Calu3 (cell line): ENCODE measurements around the gene HTR3B. TPM values are rescaled to one million over a fixed set of nuclear protein-coding genes. Genes with fewer than 3 reads are reported as not detected.

Experiments used
- BruUV-seq: library from RNA; stranded (reverse); fragments of 400-500 nt; replicated peaks from 2 replicates; lab custom pipeline; 2021; lab: Mats Ljungman, UMichigan
- CTCF ChIA-PET: fragments of 300-600 bp; sonication (Branson Sonifier 250); formaldehyde crosslinking; loops from one replicate; lab custom pipeline; 2022; ENCODE audit warnings: antibody characterized with exemption; lab: Charles Lee
- DNase-seq: peaks from one replicate; pipeline ENCODE4 v3.0.0; 2022
- H3K27ac Mint-ChIP-seq: one replicate; pipeline ENCODE4 v1.8.0; 2022; ENCODE audit warnings: mixed read lengths; ENCODE audit not compliant: unreplicated experiment
- H3K27me3 Mint-ChIP-seq: one replicate; pipeline ENCODE4 v1.8.0; 2022; ENCODE audit warnings: mixed read lengths; ENCODE audit not compliant: unreplicated experiment
- H3K36me3 Mint-ChIP-seq: one replicate; pipeline ENCODE4 v1.8.0; 2022; ENCODE audit warnings: mild to moderate bottlenecking, moderate library complexity, mixed read lengths; ENCODE audit not compliant: insufficient read depth, unreplicated experiment
- H3K4me1 Mint-ChIP-seq: one replicate; pipeline ENCODE4 v1.8.0; 2022; ENCODE audit warnings: mild to moderate bottlenecking, low read depth, mixed read lengths; ENCODE audit not compliant: unreplicated experiment
- H3K4me3 Mint-ChIP-seq: one replicate; pipeline ENCODE4 v1.8.0; 2022; ENCODE audit warnings: mild to moderate bottlenecking, low read depth, moderate library complexity, mixed read lengths; ENCODE audit not compliant: unreplicated experiment
- H3K9me3 Mint-ChIP-seq: one replicate; pipeline ENCODE4 v1.8.0; 2022; ENCODE audit warnings: low read depth, mixed read lengths; ENCODE audit not compliant: unreplicated experiment
- intact Hi-C: fragments of 100-400 bp; cut with micrococcal nuclease; formaldehyde crosslinking; loops from one replicate; pipeline ENCODE4 v1.10.0; 2022; ENCODE audit not compliant: unreplicated experiment
- total RNA-seq: library from RNA; stranded (reverse); gene quantifications from 2 replicates; pipeline ENCODE4 v1.2.3, GENCODE V29; 2022
- TF ChIP-seq, protein P1 (sequence below): fragments of 200-600 bp; IDR thresholded peaks from one replicate; pipeline ENCODE4 v1.8.0; 2022; ENCODE audit warnings: antibody characterized with exemption; ENCODE audit not compliant: unreplicated experiment

Gene HTR3B
- total RNA-seq, 1 experiment from 2014 or later = not detected

DNA sequence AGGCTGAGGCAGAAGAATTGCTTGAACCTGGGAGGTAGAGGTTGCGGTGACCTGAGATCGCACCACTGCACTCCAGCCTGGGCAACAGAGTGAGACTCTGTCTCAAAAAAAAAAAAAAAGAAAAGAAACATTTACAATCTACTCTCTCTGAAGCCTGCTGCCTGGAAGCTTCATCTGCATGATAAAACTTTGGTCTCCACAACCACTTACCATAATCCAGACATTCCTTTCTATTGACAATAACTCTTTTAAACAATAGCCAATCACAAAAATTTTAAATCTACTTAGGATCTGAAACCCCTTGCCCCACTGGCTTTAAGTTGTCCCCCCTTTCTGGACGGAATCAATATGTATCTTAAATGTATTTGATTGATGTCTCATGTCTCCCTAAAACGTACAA lies 45.3 kb downstream of the HTR3B start:
- no peak overlapping the region for H3K27ac Mint-ChIP-seq
- BruUV-seq = no TSS peak
- no peak for DNase-seq
- H3K27me3 Mint-ChIP-seq = peaks cover 82% of the 10 kb centered on the region
- intact Hi-C loops = no loop called here
- H3K4me3 Mint-ChIP-seq = no peak overlapping the region
- no peaks in the 10 kb centered on the region for H3K9me3 Mint-ChIP-seq
- H3K36me3 Mint-ChIP-seq = no peaks in the 10 kb centered on the region
- CTCF ChIA-PET = no interaction called here
- H3K4me1 Mint-ChIP-seq = no peaks in the 10 kb centered on the region
- TF ChIP-seq, protein P1, sequence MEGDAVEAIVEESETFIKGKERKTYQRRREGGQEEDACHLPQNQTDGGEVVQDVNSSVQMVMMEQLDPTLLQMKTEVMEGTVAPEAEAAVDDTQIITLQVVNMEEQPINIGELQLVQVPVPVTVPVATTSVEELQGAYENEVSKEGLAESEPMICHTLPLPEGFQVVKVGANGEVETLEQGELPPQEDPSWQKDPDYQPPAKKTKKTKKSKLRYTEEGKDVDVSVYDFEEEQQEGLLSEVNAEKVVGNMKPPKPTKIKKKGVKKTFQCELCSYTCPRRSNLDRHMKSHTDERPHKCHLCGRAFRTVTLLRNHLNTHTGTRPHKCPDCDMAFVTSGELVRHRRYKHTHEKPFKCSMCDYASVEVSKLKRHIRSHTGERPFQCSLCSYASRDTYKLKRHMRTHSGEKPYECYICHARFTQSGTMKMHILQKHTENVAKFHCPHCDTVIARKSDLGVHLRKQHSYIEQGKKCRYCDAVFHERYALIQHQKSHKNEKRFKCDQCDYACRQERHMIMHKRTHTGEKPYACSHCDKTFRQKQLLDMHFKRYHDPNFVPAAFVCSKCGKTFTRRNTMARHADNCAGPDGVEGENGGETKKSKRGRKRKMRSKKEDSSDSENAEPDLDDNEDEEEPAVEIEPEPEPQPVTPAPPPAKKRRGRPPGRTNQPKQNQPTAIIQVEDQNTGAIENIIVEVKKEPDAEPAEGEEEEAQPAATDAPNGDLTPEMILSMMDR = no peak

DNA sequence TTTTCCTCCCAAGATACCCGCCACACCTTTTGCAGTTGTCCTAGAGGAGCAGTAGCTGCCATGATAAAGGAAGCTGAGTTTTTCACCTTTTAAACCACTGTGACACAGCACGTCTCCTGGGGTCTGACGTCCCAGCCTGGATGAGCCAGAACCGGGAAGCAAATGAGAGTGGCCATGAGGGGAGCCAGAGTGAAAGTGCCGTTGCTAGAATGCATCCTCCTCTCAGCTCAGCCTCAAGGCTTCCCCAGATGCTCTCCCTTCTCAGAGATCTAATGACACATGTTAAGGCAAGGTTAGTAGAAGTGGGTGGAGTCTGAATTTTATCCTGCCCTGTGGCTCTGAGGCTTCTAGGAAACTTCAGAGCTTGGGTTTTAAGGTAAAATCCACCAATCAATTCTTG lies 46.9 kb downstream of the HTR3B start:
- H3K27me3 Mint-ChIP-seq = peaks cover 79% of the 10 kb centered on the region

DNA sequence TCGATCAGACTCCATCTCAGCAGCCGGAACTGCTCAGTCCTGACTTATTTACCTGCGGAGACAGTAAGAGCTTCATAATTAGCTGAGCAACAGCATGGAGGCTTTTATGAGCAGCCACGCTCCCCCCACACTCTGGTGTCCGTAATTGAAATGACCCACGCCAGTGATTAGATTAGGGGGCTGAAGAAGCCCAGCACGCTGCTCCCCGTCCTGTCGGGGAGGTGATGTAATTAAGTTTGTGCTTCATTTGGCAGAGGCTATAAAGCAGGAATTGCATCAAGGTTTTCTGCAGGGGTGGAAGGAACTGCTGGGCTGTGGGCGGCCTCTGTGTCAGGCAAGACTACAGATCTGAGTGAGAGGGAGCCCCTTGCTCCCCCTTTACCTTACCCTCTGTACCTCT lies 47.5 kb downstream of the HTR3B start:
- intact Hi-C loops = no loop called here

More for the DNA sequence above, 46.9 kb downstream of the HTR3B start:
- TF ChIP-seq, protein P1 = no peak
- Mint-ChIP-seq H3K9me3 (no peaks in the 10 kb centered on the region), H3K36me3 (no peaks in the 10 kb centered on the region), H3K4me1 (no peaks in the 10 kb centered on the region), H3K4me3 (no peak overlapping the region), H3K27ac (no peak overlapping the region)
- BruUV-seq = no TSS peak
- CTCF ChIA-PET = no interaction called here
- intact Hi-C loops = no loop called here
- DNase-seq = no peak

DNA sequence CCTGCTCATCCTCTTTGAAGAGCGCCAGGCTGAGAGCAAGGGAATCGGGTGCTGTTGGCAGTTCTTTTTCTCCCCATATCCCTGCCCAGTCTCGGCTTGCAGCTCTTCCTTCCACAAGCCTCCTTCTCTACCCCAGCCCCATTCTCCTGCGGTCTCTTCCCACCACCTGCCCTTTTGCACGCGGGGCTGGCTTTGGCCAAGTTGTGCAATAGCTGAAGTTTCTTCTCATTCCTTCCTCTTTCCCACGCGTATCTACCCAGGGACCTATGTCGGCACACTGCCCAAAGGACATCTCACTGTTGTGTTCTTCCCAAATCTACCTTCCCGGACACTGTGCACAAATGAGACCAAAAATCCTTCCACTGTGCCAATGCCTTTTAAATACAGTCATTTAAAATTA lies 48.0 kb downstream of the HTR3B start:
- intact Hi-C loops = no loop called here
- Mint-ChIP-seq H3K27ac (no peak overlapping the region), H3K4me3 (no peak overlapping the region), H3K27me3 (peaks cover 79% of the 10 kb centered on the region), H3K36me3 (no peaks in the 10 kb centered on the region), H3K9me3 (no peaks in the 10 kb centered on the region), H3K4me1 (no peaks in the 10 kb centered on the region)
- CTCF ChIA-PET = no interaction called here
- TF ChIP-seq, protein P1 = no peak
- BruUV-seq = no TSS peak
- no peak for DNase-seq

More for the DNA sequence above, 47.5 kb downstream of the HTR3B start:
- H3K36me3 Mint-ChIP-seq = no peaks in the 10 kb centered on the region
- CTCF ChIA-PET = no interaction called here
- no peak overlapping the region for H3K27ac Mint-ChIP-seq
- no peaks in the 10 kb centered on the region for H3K4me1 Mint-ChIP-seq
- no peak for DNase-seq
- no TSS peak for BruUV-seq
- no peaks in the 10 kb centered on the region for H3K9me3 Mint-ChIP-seq
- peaks cover 79% of the 10 kb centered on the region for H3K27me3 Mint-ChIP-seq
- H3K4me3 Mint-ChIP-seq = no peak overlapping the region
- TF ChIP-seq, protein P1 = no peak
